SH-SY5Y (cell line): ENCODE data around the gene HLA-C.

Experiments used
- GATA2 ChIP-seq: IDR thresholded peaks from 2 replicates; pipeline ENCODE4 v1.6.1; 2011; ENCODE audit warnings: mild to moderate bottlenecking, low read depth, low read length
- GATA3 ChIP-seq: IDR thresholded peaks from 2 replicates; pipeline ENCODE4 v1.6.1; 2011; ENCODE audit warnings: low read depth, mild to moderate bottlenecking, low read length, moderate library complexity

DNA sequence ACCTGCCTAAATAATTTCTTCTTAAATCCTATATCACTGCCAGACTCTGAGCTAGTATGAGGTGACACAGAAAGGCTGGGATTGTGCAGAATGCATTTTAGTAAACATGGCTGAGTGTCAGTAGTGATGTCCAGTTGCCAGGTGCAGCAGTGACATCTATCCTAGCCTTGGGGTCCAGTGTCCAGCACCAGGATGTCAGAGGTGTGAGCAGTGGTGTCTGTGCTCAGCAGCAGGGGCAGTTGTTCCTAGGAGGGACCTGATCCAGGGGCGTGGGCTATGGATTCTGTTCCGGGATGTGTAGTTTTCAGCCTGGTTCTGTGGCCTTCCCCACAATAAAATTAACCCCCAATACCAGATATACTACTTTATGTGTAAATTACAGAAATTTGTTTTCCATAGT is 6.0 kb downstream of the HLA-C start:
- no peak for TF ChIP-seq GATA3
- TF ChIP-seq GATA2: no peak
